ENCODE measurements around the gene GNB2.

GNB2 gene

GRCh38 chr7:100641860-100642533, 31.5 kb upstream of the GNB2 start:
- Histone ChIP-seq H3K9ac (ENCODE audit: low read length) (no peak overlapping the region), H3K36me3 (replicated peaks; ENCODE audit: low read depth, low read length) (no peaks in the 10 kb centered on the region), H3K4me2 (ENCODE audit: low read length) (peak overlapping the region; percentile 73), H3K4me3 (ENCODE audit: low read length) (peak overlapping the region; percentile 68), H4K20me1 (ENCODE audit: insufficient read depth, low read length) (no peaks in the 10 kb centered on the region), H3K79me2 (ENCODE audit: low read length) (no peaks in the 10 kb centered on the region), H2AFZ (ENCODE audit: low read depth, low read length) (no peak overlapping the region), H3K4me1 (ENCODE audit: low read length) (peaks cover 10% of the 10 kb centered on the region), H3K27me3 (ENCODE audit: low read depth, low read length) (peaks cover 10% of the 10 kb centered on the region; the same call in 1 of the 2 replicates), H3K27ac (ENCODE audit: low read length) (no peak overlapping the region), H3K9me3 (ENCODE audit: insufficient read depth, low read length) (no peaks in the 10 kb centered on the region)
- TF ChIP-seq EZH2phosphoT487 (IDR thresholded peaks at IDR 0.05; ENCODE audit: low read depth) = no peak
- 0 out of 2 replicates have a peak, but pooled peaks have one; percentile 10 for TF ChIP-seq CTCF (IDR thresholded peaks at IDR 0.05; ENCODE audit: low read depth, low read length)

GRCh38 chr7:100642534-100642907, 31.0 kb upstream of the GNB2 start:
- peak overlapping the region; percentile 68 for H3K4me3 ChIP-seq (ENCODE audit: low read length)
- no peaks in the 10 kb centered on the region for H3K36me3 ChIP-seq (replicated peaks; ENCODE audit: low read depth, low read length)
- no peak for TF ChIP-seq CTCF (IDR thresholded peaks at IDR 0.05; ENCODE audit: low read depth, low read length)
- TF ChIP-seq EZH2phosphoT487 (IDR thresholded peaks at IDR 0.05; ENCODE audit: low read depth) = no peak
- no peak overlapping the region for H2AFZ ChIP-seq (ENCODE audit: low read depth, low read length)
- H3K79me2 ChIP-seq (ENCODE audit: low read length) = no peaks in the 10 kb centered on the region
- peaks cover 10% of the 10 kb centered on the region for H3K4me1 ChIP-seq (ENCODE audit: low read length)
- H3K9me3 ChIP-seq (ENCODE audit: insufficient read depth, low read length) = no peaks in the 10 kb centered on the region
- no peak overlapping the region for H3K27ac ChIP-seq (ENCODE audit: low read length)
- peak overlapping the region; percentile 73 for H3K4me2 ChIP-seq (ENCODE audit: low read length)
- H4K20me1 ChIP-seq (ENCODE audit: insufficient read depth, low read length) = no peaks in the 10 kb centered on the region
- no peak overlapping the region for H3K9ac ChIP-seq (ENCODE audit: low read length)
- peaks cover 10% of the 10 kb centered on the region; the same call in 1 of the 2 replicates for H3K27me3 ChIP-seq (ENCODE audit: low read depth, low read length)

- no peaks in the 10 kb centered on the region for H3K4me1 ChIP-seq (ENCODE audit: low read length)
- H3K27ac ChIP-seq (ENCODE audit: low read length) = no peak overlapping the region
- peaks cover 6% of the 10 kb centered on the region; the same call in 1 of the 2 replicates for H3K27me3 ChIP-seq (ENCODE audit: low read depth, low read length)
- no peak overlapping the region for H3K4me2 ChIP-seq (ENCODE audit: low read length)
- no peak for TF ChIP-seq EZH2phosphoT487 (IDR thresholded peaks at IDR 0.05; ENCODE audit: low read depth)
- TF ChIP-seq CTCF (IDR thresholded peaks at IDR 0.05; ENCODE audit: low read depth, low read length) = no peak
- H3K4me3 ChIP-seq (ENCODE audit: low read length) = no peak overlapping the region
- no peaks in the 10 kb centered on the region for H3K9me3 ChIP-seq (ENCODE audit: insufficient read depth, low read length)
- no peak overlapping the region for H3K9ac ChIP-seq (ENCODE audit: low read length)
- no peaks in the 10 kb centered on the region for H3K36me3 ChIP-seq (replicated peaks; ENCODE audit: low read depth, low read length)
- no peak overlapping the region for H2AFZ ChIP-seq (ENCODE audit: low read depth, low read length)
- no peaks in the 10 kb centered on the region for H4K20me1 ChIP-seq (ENCODE audit: insufficient read depth, low read length)
- no peaks in the 10 kb centered on the region for H3K79me2 ChIP-seq (ENCODE audit: low read length)
Measured at GRCh38 chr7:100649826-100650565, 23.5 kb upstream of the GNB2 start.

Data from OCI-LY3 (cell line).